HG03045 (cell line): ENCODE measurements around the gene BTBD19.
"Not testable (repeated sequence)": the region's sequence is repeated elsewhere in the genome, so short reads cannot be mapped to it uniquely, and the experiment has no call there.

ENCODE experiments used
- ATAC-seq: cut with Tn5 transposase; IDR thresholded peaks from one replicate; pipeline ENCODE4 v1.9.1; 2021; ENCODE audit warnings: mild to moderate bottlenecking, moderate library complexity; ENCODE audit not compliant: unreplicated experiment

Gene BTBD19

DNA sequence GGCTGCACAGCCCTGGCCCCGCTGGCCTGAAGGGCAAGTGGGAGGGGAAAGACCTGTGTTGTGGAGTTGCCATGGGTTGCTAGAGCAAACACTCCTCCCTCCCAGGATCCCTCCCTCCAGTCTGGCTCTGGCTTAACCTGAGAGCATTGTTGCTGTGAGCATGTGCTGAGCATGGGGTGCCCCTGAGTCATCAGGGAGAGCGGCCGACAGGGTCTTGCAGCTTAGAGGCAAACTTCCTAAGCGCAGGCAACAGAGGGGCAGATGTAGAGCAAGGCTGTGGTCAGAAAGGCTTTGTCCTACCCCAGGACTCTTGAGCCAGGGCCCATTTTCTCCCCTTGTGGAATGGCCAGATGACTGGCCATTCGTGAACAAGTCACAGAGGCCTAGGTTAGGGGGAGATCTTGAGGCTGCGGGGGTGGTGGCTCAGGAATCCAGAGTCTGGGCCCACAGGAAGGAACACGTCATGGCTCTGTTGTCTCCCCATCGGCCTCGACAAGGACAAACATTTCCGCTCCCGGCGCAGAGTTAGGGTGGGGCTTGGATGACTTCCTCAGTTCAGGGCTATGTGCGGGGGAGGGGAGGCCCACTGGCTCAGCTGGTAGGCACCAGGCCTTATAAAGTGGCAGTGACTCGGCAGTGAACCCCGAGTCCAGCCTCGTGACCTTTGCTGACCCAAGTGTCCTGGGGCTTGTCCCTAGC lies 810 bp upstream of the BTBD19 start:
- peak; percentile 36 for ATAC-seq

DNA sequence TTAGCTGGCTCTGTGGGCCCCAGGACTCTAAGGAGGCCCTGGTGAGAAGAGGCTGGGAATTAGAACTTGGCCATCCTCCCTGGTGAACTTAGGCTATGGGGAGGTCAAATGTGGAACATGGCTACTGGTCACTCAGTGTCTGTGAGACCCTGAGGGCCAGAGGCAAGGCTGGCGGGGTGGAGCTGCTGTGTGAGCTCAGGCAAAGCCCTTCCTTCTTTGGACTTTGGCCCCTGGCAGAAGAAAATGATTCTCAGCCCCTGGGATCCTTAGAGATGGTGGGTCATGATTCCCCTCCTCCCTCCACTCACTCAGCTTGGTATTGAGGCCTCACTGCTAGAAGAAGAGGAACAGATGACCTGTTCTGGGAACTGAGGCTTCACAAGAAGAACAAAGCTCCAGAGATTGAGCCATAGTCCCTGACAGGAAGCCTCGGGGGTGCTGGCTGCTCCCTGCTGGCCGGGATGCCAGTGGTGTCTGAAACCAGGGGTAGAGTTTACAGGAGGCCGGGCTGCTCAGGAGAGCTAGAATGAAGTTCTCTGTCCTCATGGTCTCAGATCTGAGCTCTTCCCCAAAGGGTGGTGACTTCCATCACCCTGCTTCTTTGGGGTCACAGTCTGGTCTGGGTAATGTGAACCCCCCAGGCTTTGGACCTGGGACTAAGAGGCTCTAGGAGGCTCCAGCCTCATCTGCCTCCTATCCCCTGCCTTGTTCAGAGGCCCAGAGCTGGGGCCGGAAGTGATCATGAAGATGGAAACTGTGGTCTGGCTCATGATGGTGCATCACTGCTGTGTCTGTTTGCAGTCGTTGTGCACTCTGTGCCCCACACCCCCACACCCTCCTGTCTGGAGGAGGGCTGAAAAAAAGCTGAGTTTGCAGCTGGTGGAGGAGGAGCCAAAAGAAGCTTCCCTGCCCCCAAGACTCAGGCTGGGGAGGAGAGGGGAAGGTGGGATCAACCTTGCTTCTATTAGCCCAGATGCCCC lies 905 bp downstream of the BTBD19 start:
- peak; percentile 30 for ATAC-seq

DNA sequence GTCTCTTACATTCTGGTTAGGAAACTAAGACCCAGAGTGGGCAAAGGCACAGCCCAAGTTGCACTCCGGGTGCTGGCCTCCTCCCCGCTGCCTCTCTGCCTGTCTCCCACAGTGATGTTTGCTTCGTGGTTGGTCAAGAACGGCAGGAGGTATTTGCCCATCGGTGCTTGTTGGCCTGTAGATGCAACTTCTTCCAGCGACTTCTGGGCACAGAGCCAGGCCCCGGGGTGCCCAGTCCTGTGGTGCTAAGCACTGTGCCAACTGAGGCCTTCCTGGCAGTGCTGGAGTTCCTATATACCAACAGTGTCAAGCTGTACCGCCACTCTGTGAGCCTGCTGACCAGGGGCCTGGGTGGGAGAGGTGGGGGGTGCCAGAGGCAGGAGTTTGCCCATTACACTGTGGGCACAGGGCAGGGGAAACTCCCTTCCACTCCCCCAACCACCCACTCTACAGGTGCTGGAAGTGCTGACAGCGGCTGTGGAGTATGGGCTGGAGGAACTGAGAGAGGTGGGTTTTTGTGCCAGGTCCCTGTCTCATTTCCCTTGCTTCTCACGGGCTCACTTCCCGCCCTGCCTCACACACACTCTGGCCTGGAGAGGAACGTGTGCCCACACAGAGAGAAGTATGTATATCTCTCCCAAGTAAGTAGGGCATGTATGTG lies 1.9 kb downstream of the BTBD19 start:
- no peak for ATAC-seq

DNA sequence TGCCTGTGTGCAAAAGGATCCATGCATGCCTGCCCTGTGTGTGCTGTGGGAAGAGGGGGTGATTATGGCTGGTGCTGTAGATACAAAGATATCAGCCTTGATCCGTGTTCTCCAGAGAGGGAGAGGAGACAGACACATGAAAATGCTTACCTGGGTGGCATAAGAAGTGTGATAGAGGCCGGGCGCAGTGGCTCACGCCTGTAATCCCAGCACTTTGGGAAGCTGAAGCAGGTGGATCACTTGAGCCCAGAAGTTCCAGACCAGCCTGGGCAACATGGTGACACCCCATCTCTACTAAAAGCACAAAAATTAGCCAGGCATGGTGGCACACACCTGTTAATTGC lies 2.4 kb downstream of the BTBD19 start:
- ATAC-seq: not testable (repeated sequence)

DNA sequence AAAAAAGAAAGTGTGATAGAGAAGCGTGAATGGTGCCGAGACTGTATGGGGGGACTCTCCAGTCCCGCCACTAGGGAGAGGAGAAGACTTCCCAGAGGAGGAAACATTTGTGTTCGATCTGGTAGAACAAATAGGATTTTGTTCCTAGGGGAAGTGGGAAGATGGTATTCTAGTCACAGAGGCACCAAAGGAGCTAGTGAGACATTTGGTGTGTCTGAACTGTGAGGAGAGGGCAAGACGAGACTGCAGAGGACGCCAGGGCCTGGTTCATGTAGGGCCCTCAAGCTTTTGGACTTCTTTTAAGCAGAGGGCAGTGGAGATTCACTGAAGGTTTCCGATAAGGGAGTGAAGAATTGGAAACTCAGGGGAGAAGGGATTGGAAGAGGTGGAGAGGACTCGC lies 2.9 kb downstream of the BTBD19 start:
- ATAC-seq: no peak

DNA sequence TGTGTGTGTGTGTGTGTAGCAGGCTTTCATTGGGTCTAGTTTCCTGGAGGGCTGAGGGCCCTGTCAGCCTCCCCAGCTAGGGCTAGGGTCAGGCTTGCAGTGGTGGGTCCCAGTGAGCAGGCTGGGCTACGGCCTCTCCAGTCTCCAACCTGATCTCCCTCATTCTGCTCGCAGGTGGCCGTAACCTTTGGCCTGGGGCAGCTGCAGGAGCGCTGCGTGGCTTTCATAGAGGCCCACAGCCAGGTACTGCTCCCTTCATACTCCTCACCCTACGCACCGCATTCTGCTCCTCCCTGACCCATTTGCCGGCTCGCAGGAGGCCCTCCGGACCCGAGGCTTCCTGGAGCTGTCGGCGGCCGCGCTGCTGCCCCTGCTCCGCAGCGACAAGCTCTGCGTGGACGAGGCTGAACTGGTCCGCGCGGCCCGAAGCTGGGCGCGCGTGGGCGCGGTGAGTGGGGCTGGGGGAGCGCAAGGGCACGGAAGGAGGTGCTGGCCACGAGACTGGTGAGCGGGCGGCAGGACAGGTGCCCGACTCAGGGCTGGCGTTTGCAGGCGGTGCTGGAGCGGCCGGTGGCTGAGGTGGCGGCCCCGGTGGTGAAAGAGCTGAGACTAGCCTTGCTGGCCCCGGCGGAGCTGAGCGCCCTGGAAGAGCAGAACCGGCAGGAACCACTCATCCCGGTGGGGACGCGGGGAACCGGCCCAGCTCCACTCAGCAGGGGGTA lies 4.7 kb downstream of the BTBD19 start:
- no peak for ATAC-seq

DNA sequence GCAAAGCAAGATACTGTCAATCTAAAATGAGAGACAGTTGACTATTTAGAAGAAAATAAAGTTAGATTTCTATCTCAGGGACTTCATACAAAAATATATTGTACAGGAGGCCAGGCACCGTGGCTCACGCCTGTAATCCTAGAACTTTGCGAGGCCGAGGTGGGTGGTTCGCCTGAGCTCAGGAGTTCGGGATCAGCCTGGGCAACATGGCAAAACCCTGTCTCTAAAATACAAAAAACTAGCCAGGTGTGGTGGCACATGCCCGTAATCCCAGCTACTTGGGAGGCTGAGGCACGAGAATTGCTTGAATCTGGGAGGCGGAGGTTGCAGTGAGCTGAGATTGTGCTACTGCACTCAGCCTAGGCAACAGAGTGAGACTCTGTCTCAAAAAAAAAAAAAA lies 7.6 kb downstream of the BTBD19 start:
- ATAC-seq: not testable (repeated sequence)

DNA sequence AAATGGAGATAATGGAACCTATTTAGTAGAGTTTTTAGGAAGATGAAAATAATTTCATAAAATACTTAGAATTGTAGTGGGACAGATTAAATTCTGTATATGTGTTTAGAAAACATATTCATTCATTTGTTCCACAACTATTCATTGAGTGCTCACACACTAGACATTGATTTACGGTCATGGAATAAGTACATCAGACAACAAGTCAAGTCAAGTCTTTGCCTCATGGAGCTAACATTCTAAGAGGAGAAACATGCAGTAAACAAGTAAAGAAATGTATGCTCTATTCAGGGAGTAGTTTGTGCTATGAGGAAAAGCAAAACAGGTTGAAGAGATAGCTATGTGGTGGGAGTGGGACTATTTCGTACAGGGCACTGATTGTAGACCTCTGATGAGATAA lies 9.0 kb downstream of the BTBD19 start:
- no peak for ATAC-seq

DNA sequence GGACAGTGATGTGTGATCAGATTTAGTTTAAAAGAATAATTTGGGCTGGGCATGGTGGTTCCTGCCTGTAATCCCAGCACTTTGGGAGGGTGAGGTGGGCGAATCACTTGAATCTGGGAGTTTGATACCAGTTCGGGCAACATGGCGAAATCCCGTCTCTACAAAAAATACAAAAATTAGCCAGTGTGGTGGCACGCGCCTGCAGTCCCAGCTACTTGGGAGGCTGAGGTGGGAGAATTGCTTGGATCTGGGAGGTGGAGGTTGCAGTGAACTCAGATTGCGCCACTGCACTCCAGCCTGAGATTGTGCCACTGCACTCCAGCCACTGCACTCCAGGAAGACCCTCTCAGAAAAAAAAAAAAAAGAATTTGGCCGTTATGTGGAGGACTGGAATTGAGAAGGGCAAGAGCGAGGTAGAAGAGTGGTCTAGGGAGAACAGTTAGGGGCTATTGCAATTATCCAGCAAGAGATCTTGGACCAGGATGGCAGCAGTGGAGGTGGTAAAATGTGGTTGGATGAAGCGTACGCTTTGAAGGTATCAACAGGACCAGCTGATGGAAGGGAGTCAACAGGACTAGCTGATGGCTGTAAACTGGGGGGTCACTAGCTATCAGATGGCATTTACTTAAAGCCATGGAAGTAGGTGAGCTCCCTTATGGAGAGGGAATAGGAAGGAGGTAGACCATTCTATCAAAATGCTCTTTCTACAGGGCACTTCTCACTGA lies 9.6 kb downstream of the BTBD19 start:
- ATAC-seq: no peak

DNA sequence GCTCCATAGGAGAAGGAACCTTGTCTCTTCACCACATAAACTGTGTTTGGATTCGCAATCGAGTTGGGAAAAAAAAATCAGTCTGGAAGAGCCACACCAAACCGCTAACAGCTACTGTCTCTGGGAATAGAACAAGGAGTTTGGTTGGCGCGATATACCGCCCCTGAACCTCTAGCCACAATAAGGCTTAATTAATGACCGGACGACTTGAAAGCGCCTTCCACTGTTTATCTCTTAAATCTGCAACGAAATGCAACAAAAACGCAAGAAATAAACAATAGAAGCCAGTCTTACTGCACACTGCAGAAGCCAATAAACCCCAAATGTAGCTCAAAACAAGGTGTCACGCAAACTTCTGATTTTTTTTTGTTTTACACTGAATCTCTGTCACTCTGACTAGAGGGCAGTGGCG lies 10.9 kb downstream of the BTBD19 start:
- ATAC-seq: no peak

DNA sequence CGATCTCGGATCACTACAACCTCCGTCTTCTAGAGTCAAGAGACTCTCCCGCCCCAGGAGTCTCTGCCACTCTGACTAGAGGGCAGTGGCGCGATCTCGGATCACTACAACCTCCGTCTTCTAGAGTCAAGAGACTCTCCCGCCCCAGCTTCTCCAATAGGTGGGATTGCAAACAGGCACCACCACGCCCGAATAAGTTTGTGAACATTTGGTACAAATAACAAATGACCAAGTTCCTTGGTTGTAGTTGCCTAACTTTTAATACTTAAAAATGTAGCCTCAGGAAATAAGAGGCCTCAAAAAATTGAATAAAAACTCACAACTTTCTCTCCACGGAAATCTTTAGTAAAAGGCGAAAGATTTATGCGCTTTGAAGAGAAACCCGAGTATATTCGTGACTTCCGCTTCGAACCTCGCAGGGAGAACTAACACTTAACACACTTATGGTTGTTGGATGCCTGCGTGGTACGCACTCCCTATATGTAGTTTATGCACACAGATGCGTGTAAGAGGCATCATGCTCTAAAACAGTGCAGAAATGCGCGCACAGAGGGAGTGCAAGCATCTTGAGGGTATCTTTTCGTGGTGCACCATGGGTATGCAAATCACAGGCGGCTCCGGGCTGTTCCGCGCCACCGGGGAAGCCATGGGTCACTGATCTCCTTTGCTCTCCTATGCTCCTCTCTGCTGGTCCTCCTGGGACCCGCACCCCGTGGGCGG lies 11.4 kb downstream of the BTBD19 start:
- ATAC-seq: peak; percentile 76

DNA sequence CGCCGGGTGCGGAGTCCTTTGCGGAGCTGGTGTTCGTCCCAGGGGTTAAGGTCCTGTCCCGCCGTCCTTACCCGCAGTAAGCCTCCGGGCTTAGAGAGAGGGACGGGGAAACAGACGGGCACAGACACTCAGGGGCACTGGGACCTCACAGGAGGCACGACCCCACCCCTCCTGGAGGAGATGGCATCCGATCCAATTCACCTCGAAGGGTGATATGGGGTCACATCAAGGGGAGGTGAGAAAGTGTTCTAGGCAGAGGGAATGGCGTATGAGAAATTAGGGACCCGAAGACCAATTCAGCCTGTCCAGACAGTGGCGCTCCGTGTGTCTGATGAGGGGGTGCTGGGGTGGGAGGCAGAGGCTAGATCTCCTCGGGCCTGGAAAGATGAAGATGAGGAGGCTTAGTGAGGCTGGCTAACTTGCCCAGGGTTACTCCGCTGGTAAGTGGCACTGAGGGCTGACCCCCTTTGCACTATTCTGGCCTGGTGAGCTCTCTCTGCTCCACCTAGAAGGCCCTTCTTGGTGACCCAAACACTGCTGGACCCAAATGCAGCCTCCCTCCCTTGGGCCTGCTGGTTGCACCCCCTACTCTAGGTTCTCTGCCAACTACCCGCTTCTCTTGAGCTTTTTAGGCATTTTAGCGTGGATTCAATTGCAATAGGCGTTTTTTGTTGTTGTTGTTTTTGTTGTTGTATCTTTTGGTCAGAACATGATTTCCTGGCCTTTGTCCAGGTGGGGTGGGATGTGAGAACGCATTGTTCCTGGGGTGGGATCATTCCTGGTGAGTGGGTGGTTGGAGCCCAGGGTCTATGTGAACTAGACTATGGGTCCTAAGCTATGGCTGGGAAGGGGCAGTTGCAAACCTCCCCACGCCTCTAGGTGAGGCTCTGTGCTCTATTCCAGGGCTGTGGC lies 12.3 kb downstream of the BTBD19 start:
- ATAC-seq: no peak

DNA sequence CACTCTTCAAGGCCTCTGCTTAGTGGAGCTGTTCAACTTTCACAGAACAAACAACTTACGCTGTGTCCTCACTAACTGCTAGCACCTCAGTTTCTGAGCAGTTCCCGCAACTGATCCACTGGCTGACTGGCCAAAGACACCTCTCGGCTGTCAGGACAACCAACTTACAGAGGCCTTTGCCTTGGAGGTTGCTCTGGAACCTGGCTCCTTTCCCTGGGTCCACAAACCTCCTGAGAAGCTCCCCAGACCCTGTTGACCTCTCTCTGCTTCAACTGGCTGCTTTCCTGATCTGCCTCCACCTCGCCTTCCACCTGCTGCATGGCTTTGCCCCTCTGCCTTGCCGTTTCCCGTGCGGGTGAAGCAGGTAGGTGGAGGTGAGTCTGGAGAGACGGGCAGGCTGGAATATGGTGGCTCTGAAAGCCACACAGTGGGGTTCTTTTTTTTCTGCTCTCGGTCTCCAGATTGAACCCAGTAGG lies 13.0 kb downstream of the BTBD19 start:
- no peak for ATAC-seq

DNA sequence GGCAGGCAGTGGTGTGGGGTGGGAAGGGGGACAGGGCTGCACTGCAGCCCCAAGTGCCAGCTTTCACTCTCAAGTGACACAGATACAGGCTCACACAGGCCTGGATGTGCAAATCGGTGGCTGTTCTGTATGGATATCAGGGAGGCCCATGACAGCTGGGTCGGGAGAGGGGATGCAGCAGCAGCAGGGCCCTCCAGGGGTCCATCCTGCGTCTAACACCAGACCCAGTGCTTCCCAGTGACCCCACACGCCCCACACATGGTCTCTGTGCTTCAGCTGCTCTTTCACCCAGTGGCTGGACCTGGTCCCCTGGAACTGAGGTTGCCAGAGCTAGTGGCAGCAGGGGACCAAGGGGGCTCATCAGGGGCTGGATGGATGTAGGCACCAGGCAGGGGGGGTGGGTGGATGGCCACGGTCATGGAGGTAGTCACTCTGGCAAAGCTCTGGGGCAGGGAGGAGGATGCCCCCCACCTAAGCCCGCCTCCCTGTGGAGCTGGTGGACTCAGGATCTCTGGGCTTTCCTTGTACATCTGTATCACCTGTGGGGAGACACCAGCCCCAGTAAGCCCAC lies 13.9 kb downstream of the BTBD19 start:
- no peak for ATAC-seq

DNA sequence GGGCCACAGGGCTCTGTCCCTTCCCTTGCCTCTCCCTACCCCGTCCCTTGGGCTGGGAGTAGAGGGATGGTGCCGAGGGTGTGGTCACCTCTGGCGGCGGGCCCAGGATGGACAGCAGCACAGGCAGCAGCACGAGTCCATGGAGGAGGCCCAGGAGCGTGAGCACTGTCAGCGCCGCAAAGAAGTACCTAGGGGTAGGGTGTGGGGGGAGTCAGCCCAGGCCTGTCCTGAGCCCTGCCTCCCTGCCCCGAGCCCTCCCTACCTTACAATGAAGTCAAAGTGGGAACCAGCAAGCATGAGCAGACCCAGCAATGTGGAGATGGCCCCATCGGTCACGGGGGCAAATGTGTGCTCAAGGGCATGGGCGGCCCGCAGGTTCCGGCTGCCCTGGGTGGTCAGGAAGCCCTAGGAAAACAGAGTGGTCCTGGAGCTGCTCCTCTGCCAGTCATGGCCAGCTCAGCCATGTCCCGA lies 14.7 kb downstream of the BTBD19 start:
- no peak for ATAC-seq

DNA sequence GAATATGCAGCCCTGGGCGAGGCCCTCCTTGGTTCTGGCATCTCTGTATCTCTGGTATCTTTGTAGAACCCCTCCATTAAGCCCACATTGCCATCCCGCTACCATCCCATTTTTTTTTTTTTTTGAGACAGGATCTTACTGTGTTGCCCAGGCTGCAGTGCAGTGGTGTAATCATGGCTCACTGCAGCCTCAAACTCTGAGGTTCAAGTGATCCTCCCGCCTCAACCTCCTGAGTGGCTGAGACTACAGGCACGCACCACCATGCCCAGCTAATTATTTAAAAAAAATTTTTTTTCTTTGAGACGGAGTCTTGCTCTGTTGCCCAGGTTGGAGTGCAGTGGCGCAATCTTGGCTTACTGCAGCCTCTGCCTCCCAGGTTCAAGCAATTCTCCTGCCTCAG lies 16.1 kb downstream of the BTBD19 start:
- ATAC-seq: not testable (repeated sequence)

DNA sequence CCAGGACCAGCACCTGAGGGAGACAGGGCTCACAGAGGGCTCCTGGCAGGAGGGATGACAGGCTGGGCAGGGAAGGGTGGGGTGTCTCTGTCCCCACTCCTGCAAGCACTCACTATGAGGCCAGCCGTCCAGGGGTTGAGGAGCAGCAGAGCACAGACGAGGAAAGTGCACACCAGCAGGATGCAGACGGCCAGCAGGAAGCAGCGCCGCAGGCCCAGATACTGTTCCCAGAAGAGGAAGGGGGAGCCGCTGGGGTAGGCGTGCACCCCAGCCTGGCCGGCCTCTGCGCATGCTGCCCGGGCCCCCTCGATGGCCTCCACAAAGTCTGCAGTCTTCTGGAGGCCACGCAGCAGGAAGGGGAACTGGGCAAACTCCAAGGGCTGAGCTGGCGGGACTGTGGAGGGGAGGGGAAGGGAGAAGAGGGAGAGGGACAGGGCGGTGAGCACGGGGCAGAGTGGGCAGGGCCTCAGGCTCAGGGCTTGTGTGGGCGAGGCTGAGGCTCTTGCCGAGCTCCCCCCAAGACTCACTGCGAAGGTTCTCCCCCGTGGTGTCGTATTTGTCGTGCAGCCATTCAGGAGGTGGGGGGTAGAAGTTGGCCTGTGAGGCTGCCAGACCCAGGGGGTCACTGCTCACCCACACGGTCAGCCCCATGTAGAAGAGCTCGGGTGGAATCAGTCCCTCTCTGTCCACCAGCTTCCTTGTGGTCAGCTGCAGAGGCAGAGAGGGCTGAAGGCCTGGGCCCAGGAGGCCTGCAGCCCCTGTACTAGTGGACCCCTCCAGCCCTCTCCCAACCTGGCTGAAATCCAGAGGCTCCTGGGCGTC lies 18.3 kb downstream of the BTBD19 start:
- ATAC-seq: no peak
